Measurements from ENCODE around the gene MEIS1.

MEIS1 gene

DNA sequence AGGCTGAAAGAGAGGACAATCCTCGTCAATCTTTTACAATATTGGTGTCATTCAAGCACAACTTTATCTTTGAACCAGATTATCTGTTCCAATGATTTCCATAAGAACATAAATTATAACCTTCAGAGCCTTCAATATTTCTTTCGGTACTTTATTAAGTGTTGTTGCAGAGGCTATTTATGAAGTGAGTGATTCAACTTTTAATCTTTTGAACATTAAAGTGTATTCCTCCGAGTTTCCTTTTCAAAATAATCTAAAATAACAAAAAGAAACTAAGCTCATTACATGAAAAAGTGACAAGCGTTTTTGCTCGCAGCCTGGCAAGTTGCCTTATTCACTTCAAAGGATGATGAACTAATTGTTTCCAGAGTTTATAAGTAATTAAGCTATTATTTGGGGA lies 149.0 kb downstream of the MEIS1 start:
- no peak for DNase-seq

DNA sequence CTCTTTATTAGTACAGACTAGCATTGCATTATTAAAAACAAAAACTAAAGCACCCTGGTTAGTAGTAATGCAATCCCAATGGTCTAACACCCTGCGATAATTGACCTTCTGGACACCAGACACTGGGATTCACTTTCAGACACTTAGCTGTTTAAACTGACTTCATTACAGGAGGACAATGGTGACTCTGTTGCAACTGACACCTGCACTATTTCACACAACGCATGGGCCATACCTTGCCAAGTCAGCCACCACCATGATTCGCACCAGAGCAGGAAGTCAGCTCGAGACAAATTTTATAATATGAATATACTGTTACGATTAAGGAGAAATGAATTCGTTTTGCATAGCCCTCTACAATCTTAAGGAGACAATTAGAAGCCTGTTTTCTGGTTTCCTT lies 150.7 kb downstream of the MEIS1 start:
- no peak for DNase-seq

DNA sequence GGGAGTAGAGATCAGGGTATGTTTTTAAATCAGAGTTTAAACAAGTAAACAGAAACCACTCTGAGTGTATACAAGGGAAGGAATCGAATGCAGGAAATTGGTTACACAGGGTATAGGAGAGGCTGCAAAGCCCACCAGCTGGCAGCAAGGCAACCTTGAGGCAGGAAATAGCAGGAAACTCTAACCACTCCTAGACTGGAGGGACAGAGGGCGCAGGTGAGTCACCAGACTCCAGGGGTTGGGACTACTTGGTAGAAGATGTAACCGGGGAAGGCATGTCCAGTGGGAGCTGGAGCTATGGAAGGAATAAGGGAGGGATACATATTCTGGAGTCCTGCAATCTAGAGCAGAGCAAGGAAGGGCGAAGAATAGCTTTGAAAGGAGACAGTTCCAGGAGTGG lies 152.3 kb downstream of the MEIS1 start:
- no peak for DNase-seq

DNA sequence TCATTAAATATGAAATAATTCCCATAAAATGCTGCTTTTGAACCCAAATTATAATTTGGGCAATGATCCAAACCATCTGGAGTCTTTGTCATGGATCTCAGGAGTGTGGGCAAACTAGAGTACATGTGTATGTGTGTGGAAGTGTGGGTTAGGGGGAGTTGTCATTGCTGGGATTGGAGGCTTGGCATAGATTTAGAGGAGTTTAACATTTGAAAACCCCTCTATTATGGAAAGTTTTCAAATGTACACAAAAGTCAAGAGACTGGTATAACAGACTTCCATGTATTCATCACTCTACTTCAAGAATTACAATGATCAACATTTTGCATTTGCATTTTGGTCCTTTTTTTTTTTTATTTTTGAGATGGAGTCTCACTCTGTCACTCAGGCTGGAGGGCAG lies 159.1 kb downstream of the MEIS1 start:
- DNase-seq = no peak

DNA sequence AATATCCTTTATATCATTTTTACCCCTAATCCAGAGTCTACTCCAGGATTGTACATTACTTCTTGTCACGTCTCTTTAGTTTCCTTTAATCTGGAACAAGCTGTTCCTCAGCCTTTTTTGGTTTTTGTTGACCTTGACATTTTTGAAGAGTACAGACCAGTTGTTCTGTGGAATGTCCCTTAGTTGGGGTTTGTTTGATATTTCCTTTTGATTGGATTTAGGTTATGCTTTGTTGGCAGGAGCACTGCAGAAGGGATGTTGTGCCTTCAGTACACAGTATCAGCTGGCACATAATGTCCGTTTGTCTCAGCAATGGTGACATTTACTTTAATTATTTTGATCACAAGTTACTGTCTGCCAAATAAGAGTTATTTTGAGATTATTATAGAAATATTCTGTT lies 160.6 kb downstream of the MEIS1 start:
- no peak for DNase-seq

DNA sequence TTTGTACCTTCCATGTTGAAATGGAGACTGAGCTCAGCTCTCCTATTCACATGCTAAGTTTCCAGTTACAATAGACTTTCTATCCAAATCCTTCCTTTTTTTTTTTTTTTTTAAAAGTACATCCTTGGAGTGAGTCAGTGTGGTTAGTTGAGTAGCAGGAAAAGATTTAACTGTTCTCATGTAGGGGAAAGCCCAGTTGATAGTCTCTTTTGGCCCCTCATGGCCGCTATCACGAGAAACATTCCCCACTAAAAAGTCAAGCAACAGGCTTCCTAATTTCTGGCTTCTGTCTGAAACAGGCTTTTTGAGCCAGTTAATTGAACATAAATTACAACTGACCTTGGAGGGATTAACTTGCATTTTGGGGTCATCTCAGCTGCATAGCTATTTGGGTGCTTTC lies 161.3 kb downstream of the MEIS1 start:
- DNase-seq = no peak

DNA sequence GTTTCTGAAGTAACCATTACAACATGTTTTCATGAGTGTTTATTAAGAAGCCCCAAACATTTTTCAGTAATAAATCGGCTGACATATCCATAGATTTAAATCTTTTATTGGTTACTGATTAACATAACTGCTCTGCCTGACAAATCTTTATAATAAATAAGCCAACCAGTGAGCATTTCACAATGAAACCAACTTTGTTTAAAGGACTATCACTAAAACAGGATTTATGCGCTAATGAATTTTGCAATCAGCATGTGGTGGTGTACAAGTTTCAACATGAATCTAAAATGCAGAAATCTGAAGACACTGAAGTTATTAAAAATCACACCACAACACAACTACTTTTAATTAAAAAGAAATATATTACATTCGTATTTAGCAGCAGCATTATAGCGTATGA lies 166.7 kb downstream of the MEIS1 start:
- no peak for DNase-seq

DNA sequence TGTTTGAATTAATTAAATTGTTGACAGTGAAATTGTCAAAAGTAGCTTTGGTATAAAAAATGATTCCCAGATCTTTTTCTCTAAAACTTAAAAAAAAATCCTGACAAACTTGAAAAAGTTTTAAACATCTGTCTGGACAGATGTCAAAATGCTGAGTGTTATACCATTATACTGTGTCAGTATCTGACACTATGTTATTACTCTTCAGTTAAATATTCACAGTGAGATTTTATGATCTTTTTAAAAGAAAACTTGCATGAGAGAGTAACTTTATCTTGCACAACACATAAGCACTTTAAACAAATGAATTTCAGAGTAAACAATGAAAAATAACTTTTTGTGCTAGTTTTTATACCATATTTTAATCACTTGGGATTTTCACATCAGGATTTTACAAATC lies 167.4 kb downstream of the MEIS1 start:
- DNase-seq = no peak

DNA sequence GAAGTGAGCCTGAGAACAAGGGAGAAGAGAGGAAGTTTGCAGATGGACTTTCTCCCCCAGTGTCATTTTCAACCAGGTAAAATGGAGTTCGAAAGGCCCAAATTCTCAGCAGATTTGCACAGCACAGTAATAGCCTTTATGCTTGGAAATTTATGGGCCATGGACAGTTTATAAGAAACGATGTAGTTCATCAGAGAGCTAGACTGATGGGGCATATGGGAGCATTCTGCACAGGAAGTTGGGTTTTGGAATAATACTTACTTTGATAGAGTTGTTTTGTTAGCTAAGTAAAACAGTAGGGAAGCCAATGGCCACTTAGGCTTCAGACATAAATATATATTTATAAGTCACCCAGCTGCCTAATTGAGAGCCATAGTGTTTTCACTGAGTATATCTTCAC lies 169.4 kb downstream of the MEIS1 start:
- no peak for DNase-seq

DNA sequence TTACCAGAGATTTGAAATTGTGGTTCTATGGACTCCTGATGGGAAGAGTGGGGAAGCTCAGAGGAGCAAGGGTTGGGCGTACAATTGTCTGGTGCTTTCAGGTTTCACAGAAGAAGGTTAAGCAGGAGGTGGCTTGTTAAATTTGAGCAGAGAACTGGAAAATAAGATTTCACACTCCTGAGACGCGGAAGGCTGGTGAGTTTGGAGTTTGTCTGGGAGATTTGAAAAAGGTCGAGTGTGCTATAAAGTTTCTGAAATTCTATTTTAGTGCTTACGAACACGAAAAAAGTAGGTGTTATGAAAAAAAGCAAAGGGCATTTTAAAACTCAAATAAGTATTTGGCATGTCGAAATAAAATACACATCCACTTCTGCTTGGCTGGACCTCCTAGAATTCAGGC lies 170.1 kb downstream of the MEIS1 start:
- no peak for DNase-seq

DNA sequence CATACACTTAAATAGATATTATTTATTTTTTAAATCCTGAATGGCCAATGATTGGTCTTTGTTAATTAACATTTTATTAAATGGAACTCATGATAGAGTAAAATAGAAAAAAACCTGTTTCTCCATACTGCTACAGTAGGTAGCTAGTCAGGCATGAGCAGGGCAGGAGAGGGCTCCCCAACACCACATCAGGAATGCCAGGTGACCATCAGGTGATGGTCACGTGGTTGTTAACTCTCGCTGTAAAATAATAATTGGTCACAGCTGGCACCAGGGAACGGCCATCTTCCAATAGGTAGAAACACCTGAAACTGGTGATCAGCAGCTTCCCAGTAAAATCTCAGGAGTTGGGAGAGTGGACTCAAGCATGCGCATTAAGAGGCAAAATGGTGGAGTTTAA lies 172.2 kb downstream of the MEIS1 start:
- DNase-seq = no peak

All from activated T-cell treated with anti-CD3 and anti-CD28 coated beads for 4 hours (primary cell).